ENCODE data around the gene AUTS2. TPM values are rescaled to one million over a fixed set of nuclear protein-coding genes. Genes with fewer than 3 reads are reported as not detected.

The AUTS2 gene
- polyA plus RNA-seq, 6 donors from 2014 or later: 8.8 to 28.0 (median 20.9) TPM

- Mint-ChIP-seq H3K4me1 (peaks cover 0 to 4% (median 3%) of the 10 kb centered on the region in 3 donors), H3K36me3 (peaks cover 11 to 28% of the 10 kb centered on the region in 2 donors), H3K27me3 (no peaks in the 10 kb centered on the region), H3K9me3 (no peaks in the 10 kb centered on the region), H3K27ac (peak overlapping the region in 1 of 6 donors; percentile 42), H3K4me3 (no peak overlapping the region)
- no peak for ATAC-seq (ENCODE audit: low read depth in 2 of 2)
- DNase-seq: no peak
Observed at GRCh38 chr7:70620333-70621055, 1022.2 kb downstream of the AUTS2 start.

GRCh38 chr7:70621954-70622600 is 1023.8 kb downstream of the AUTS2 start:
- Mint-ChIP-seq H3K27me3 (no peaks in the 10 kb centered on the region), H3K27ac (no peak overlapping the region), H3K4me1 (peaks cover 0 to 4% (median 0%) of the 10 kb centered on the region in 3 donors), H3K36me3 (peaks cover 11 to 29% of the 10 kb centered on the region in 2 donors), H3K9me3 (peaks cover 0 to 5% (median 0%) of the 10 kb centered on the region in 7 donors), H3K4me3 (peak overlapping the region in 1 of 8 donors; percentile 33)
- ATAC-seq (ENCODE audit: low read depth in 2 of 2) (no peak), DNase-seq (no peak)

GRCh38 chr7:70622936-70623335 is 1024.7 kb downstream of the AUTS2 start:
- DNase-seq: no peak
- H3K9me3 Mint-ChIP-seq: peaks cover 0 to 5% (median 0%) of the 10 kb centered on the region in 7 donors
- H3K4me1 Mint-ChIP-seq: peaks cover 0 to 4% (median 0%) of the 10 kb centered on the region in 3 donors
- H3K27ac Mint-ChIP-seq: no peak overlapping the region
- H3K27me3 Mint-ChIP-seq: no peaks in the 10 kb centered on the region
- no peak overlapping the region for H3K4me3 Mint-ChIP-seq
- ATAC-seq (ENCODE audit: low read depth in 2 of 2): no peak
- H3K36me3 Mint-ChIP-seq: peaks cover 11 to 29% of the 10 kb centered on the region in 2 donors

- no peak for ATAC-seq (ENCODE audit: low read depth in 2 of 2)
- no peak for DNase-seq
- Mint-ChIP-seq H3K27me3 (no peaks in the 10 kb centered on the region), H3K4me3 (no peak overlapping the region), H3K27ac (no peak overlapping the region), H3K36me3 (peaks cover 11 to 21% of the 10 kb centered on the region in 2 donors), H3K9me3 (peaks cover 0 to 5% (median 0%) of the 10 kb centered on the region in 7 donors), H3K4me1 (peaks cover 0 to 4% (median 0%) of the 10 kb centered on the region in 3 donors)
Observed at GRCh38 chr7:70624500-70625103, 1026.3 kb downstream of the AUTS2 start.

GRCh38 chr7:70627461-70627860 is 1029.2 kb downstream of the AUTS2 start:
- Mint-ChIP-seq H3K4me3 (no peak overlapping the region), H3K36me3 (peaks cover 1 to 23% of the 10 kb centered on the region in 2 donors), H3K4me1 (no peaks in the 10 kb centered on the region), H3K9me3 (peaks cover 0 to 5% (median 0%) of the 10 kb centered on the region in 7 donors), H3K27ac (no peak overlapping the region), H3K27me3 (no peaks in the 10 kb centered on the region)
- ATAC-seq (ENCODE audit: low read depth in 2 of 2) (no peak), DNase-seq (no peak)

- H3K27ac Mint-ChIP-seq: peak overlapping the region in 1 of 6 donors; percentile 75
- DNase-seq: no peak
- H3K4me3 Mint-ChIP-seq: no peak overlapping the region
- peaks cover 0 to 5% (median 0%) of the 10 kb centered on the region in 7 donors for H3K9me3 Mint-ChIP-seq
- no peak for ATAC-seq (ENCODE audit: low read depth in 2 of 2)
- no peaks in the 10 kb centered on the region for H3K27me3 Mint-ChIP-seq
- peaks cover 0 to 17% of the 10 kb centered on the region in 2 donors for H3K36me3 Mint-ChIP-seq
- peaks cover 0 to 9% (median 0%) of the 10 kb centered on the region in 3 donors for H3K4me1 Mint-ChIP-seq
Observed at GRCh38 chr7:70630440-70630817, 1032.2 kb downstream of the AUTS2 start.

GRCh38 chr7:70630818-70631457 is 1032.7 kb downstream of the AUTS2 start:
- peaks cover 0 to 5% (median 0%) of the 10 kb centered on the region in 7 donors for H3K9me3 Mint-ChIP-seq
- H3K4me3 Mint-ChIP-seq: no peak overlapping the region
- ATAC-seq (ENCODE audit: low read depth in 2 of 2): no peak
- peaks cover 0 to 14% of the 10 kb centered on the region in 2 donors for H3K36me3 Mint-ChIP-seq
- no peaks in the 10 kb centered on the region for H3K27me3 Mint-ChIP-seq
- H3K27ac Mint-ChIP-seq: peak overlapping the region in 1 of 6 donors; percentile 66
- DNase-seq: no peak
- peaks cover 0 to 9% (median 0%) of the 10 kb centered on the region in 3 donors for H3K4me1 Mint-ChIP-seq

- Mint-ChIP-seq H3K9me3 (peaks cover 0 to 1% (median 0%) of the 10 kb centered on the region in 7 donors), H3K4me1 (peaks cover 0 to 9% (median 0%) of the 10 kb centered on the region in 3 donors), H3K36me3 (peaks cover 0 to 11% of the 10 kb centered on the region in 2 donors), H3K4me3 (no peak overlapping the region), H3K27ac (no peak overlapping the region), H3K27me3 (no peaks in the 10 kb centered on the region)
- DNase-seq: no peak
- no peak for ATAC-seq (ENCODE audit: low read depth in 2 of 2)
Observed at GRCh38 chr7:70631718-70632117, 1033.4 kb downstream of the AUTS2 start.

- Mint-ChIP-seq H3K9me3 (no peaks in the 10 kb centered on the region), H3K36me3 (peaks cover 0 to 7% of the 10 kb centered on the region in 2 donors), H3K27ac (no peak overlapping the region), H3K4me1 (peaks cover 0 to 9% (median 0%) of the 10 kb centered on the region in 3 donors), H3K4me3 (no peak overlapping the region), H3K27me3 (no peaks in the 10 kb centered on the region)
- ATAC-seq (ENCODE audit: low read depth in 2 of 2): no peak
- no peak for DNase-seq
Observed at GRCh38 chr7:70632400-70632799, 1034.1 kb downstream of the AUTS2 start.

GRCh38 chr7:70634071-70634470 is 1035.8 kb downstream of the AUTS2 start:
- no peak for ATAC-seq (ENCODE audit: low read depth in 2 of 2)
- Mint-ChIP-seq H3K4me1 (peaks cover 0 to 9% (median 0%) of the 10 kb centered on the region in 3 donors), H3K9me3 (no peaks in the 10 kb centered on the region), H3K27ac (peak overlapping the region in 2 of 6 donors; percentile 7 to 48), H3K4me3 (no peak overlapping the region), H3K27me3 (no peaks in the 10 kb centered on the region), H3K36me3 (peaks cover 0 to 7% of the 10 kb centered on the region in 2 donors)
- DNase-seq: no peak

- Mint-ChIP-seq H3K27me3 (no peaks in the 10 kb centered on the region), H3K27ac (peak overlapping the region in 1 of 6 donors; percentile 48)
Observed at GRCh38 chr7:70634610-70635068, 1036.4 kb downstream of the AUTS2 start.

GRCh38 chr7:70635633-70636032 is 1037.4 kb downstream of the AUTS2 start:
- Mint-ChIP-seq H3K27ac (peak overlapping the region in 1 of 6 donors; percentile 14), H3K27me3 (no peaks in the 10 kb centered on the region), H3K4me3 (no peak overlapping the region), H3K36me3 (peaks cover 0 to under 1% of the 10 kb centered on the region in 2 donors), H3K9me3 (peaks cover 0 to 5% (median under 1%) of the 10 kb centered on the region in 7 donors), H3K4me1 (peaks cover 0 to 9% (median 0%) of the 10 kb centered on the region in 3 donors)
- DNase-seq (no peak), ATAC-seq (ENCODE audit: low read depth in 2 of 2) (no peak)

More at GRCh38 chr7:70634610-70635068, 1036.4 kb downstream of the AUTS2 start:
- DNase-seq: no peak
- no peak overlapping the region for H3K4me3 Mint-ChIP-seq
- peaks cover 0 to 9% (median 0%) of the 10 kb centered on the region in 3 donors for H3K4me1 Mint-ChIP-seq
- H3K36me3 Mint-ChIP-seq: peaks cover 0 to 7% of the 10 kb centered on the region in 2 donors
- ATAC-seq (ENCODE audit: low read depth in 2 of 2): no peak
- no peaks in the 10 kb centered on the region for H3K9me3 Mint-ChIP-seq

- no peak for ATAC-seq (ENCODE audit: low read depth in 2 of 2)
- Mint-ChIP-seq H3K27me3 (no peaks in the 10 kb centered on the region), H3K4me3 (no peak overlapping the region), H3K9me3 (peaks cover 5 to 10% (median 6%) of the 10 kb centered on the region in 7 donors), H3K27ac (peak overlapping the region in 1 of 6 donors; percentile 14), H3K4me1 (peaks cover 0 to 9% (median 0%) of the 10 kb centered on the region in 3 donors), H3K36me3 (peaks cover 0 to 5% of the 10 kb centered on the region in 2 donors)
- no peak for DNase-seq
Observed at GRCh38 chr7:70636169-70636568, 1037.9 kb downstream of the AUTS2 start.

Data from naive B cell (primary cell).